NCI-H2196 treated with DMSO at 0.1 percent for 48 hours (cell line): ENCODE data around the gene ARL6IP4.
A peak's percentile ranks its signal among the peaks of the same experiment; 100 is the strongest.

ENCODE experiments used
- DNase-seq: peaks from one replicate; lab custom pipeline; 2025; ENCODE audit not compliant: unreplicated experiment; lab: John Stamatoyannopoulos, UW

Gene ARL6IP4

DNA sequence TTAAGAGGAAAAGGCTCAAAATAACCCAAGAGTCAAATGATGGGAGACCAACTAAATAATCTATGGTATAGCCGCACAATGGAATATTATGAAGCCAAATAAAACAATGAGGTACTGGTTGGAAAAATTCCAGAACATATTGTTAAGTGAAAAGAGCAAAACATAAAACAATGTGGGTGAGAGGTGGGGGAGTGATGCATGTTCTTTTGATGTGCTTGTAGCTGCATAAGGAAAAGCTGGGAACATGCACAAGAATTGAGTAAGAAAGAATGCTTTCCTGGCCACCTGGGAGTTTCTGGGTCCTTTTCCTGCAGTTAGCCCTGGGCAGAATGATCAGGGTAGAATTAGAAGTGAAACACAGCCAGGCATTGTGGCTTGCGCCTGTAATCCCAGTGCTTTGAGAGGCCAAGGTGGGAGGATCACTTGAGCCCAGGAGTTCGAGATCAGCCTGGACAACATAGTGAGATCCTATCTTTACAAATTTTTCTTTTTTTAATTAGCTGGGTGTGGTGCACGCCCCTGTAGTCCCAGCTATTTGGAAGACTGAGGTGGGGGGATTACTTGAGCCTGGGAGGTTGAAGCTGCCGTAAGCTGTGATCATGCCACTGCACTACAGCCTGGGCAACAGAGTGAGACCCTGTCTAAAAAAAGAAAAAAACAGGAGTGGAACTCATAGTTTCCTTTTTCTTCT is 22.1 kb upstream of the ARL6IP4 start:
- DNase-seq = no peak

DNA sequence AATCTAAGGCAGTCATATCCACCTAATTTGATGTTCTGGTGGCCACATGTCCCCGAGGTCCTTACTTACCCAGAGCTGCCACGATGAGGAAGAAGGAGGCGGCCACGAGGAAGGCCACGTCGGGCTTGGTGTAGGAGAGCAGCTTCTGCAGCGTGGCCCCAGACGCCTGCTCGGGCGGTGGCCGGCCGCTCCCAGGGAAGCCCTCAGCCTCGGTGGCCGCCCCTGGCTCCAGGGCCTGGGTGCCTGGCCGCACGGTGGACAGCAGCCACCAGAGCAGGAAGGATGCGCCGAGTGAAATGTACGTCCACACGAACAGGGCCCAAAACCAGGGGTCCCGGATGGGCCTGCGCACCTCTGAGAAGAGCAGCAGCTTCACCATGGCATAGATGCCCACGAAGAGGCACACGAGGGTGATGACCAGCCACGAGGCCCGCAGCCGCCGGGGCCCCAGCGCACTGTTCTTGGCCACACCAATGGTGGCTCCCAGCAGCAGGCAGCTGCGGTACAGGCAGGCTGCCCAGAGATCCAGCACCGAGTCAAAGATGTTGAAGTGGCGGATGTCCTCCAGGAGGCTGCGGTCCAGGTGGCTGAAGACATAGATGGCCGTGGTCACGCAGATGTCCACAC is 20.8 kb upstream of the ARL6IP4 start:
- no peak for DNase-seq

DNA sequence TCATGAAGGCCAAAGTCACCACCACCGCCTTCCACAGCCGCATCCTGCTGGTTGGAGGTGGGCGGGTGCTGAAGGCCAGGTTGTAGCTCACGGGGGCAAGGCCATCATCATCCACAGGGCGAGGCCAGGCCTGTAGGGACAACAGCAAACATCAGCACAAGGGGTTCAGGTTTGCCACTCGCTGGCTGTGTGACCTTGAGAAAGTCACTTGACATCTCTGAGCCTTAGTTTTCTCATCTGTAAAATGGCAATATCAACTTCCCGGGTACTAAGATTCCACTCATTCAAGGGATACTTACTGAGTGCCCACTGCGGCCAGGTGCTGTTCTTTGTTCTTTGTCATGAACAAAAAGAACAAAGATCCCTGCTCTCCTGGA is 20.3 kb upstream of the ARL6IP4 start:
- no peak for DNase-seq

DNA sequence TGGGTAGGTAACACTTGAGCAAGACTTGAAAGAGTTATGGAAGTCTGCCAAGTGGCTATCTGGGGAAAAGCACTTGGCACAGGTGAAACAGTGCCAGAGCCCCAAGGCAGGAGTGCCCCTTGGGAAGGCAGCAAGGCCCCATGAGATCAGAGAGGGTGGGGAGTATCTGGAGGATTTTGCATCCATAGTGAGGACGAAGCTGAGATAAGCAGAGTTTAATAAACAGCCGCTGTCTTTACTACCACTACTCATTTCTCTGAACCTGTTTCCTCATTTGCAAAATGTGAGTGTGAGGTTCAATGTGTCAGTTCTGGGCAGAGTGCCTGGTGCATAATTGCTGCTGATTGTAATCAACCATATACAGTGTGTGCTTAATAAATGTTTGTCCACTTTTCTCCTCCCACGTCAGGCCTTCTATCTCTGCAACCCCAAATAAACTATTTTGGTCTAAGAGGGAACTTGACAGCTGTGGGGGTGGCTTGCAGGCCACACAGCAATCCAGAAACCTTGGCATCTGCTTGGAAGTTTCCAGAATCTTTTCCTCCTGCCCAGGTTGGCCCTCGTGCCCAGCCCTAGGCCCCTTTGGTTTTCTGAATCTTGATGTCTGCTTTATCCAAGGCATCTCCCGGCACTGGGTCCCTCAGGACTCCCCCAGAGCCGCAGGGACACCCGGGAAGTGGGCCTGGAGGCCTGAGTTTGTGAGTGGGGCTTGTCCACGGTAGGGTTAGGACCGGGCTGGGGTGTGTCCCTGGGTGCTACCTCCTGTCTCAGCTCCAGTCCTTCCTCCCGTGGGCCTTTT is 18.8 kb upstream of the ARL6IP4 start:
- no peak for DNase-seq

DNA sequence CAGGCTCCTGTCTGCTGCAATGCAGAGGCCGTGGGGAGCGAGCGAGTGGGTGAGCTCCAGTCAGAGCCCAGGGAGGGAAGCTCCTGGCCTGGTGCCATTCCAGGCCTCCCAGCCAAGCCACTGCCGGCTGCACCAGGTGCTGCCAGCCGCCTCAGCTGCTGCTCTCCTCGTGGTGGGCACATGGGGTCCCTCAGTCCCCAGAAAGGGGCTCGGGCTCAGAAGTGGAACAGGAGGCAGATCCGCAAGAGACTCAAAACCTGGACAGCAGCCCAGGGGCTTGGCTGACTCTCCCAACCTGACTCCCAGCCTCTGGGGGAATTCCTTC is 16.6 kb upstream of the ARL6IP4 start:
- DNase-seq = no peak

DNA sequence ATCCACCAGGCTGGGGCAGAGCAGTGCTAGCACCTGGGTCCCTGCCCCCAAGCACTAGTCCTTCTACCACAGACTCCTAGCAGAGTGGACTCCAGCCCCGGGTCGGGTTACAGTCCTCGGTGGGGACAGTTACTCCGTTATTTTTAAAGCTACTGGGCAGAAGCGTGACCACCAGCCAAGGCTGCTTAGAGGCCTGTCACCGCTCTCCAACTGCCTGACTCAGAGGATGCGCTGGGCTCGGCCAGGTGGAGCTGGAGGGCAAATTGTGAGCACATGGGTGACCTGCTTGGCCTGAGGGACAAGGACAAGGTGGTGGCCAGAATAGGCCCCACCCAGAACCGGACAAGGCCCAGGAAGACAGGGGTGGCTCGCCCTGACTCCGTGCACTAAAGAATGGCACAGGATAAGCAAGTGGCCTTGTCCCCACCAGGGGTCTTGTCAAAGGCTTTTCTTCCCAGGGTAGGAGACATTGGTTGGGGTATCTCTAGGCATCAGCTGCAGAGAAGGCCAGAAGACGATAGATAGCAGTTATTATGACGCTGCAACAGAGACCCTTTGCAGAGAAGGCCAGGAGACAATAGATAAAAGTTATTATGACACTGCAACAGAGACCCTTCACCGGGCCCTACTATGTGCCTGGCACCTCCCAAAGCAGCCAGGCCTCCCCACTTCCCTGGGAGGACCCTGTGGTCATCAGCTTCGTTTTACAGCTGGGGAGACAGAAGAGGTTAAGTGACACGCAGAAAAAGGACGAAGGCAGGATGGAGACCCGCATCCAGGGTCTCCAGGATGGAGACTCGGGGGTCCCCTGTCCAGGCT is 15.8 kb upstream of the ARL6IP4 start:
- no peak for DNase-seq

DNA sequence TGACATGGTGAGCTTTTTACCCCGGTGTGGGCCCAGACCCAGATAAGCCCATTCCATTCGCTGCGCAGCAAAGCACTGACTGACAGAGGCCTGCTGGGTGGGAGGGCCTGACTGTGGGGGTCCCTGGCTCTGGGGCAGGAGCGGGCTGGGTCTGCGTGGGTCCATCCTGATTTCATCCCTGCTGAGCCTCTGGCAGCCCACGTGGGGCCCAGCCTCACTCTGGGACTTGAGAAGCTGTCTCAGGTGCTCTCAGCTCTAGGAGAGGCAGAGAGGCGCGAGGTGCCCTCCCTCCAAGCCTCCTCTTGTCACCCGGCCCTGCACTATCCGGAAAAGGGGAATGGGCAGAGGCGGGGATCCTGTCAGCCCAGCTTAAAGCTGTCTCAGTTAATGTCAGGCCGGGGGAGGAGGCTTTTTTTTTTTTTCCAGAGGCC is 15.1 kb upstream of the ARL6IP4 start:
- no peak for DNase-seq

DNA sequence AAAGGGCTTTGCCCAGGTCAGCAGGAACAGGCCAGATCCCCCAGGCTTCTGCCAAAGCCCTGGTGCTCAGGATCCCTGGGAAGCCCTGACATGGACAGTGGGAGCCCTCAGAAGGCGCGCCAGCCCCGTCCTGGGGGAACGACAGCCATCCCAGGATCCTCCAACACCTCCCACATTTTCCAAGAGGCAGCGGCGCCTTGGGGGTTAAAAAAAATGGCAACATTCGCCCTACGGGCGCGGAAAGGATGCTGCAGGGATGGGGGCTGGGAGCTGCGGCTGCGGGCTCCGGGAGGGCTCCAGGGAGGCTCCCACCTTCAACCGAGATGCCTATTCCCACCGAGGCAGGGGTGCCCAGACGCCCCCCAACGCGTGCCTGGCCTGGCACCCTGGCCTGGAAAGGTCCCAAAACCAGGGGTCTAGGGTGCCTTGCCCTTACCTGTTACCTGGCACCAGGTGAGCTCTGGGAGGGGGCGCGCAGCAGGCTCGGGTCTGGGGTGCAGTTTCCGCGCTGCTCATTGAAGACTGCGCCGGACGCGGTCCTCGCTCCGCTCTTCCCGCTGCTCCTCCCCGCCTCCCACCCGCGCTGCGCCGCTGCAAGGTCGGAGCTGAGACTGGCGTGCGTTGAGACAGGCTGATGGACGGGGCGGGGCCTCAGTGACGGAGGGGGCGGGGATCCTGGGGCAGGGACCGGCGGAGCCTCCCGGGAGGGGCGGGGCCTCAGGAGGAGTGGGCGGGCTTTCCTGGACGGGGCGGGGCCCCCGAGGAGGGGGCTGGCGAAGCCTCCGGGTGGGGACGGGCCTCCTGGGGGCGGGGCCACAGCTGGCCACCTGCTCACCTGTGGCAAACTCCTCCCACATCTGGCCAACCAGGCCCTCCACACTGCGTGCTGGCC is 14.4 kb upstream of the ARL6IP4 start, which contains the start of gene ABCB9:
ABCB9 (minus strand) TSS at position 613 of the 892 bp plus-strand sequence. CDS start 6,228 bp downstream, outside the sequence.
- peak; percentile 91 for DNase-seq

DNA sequence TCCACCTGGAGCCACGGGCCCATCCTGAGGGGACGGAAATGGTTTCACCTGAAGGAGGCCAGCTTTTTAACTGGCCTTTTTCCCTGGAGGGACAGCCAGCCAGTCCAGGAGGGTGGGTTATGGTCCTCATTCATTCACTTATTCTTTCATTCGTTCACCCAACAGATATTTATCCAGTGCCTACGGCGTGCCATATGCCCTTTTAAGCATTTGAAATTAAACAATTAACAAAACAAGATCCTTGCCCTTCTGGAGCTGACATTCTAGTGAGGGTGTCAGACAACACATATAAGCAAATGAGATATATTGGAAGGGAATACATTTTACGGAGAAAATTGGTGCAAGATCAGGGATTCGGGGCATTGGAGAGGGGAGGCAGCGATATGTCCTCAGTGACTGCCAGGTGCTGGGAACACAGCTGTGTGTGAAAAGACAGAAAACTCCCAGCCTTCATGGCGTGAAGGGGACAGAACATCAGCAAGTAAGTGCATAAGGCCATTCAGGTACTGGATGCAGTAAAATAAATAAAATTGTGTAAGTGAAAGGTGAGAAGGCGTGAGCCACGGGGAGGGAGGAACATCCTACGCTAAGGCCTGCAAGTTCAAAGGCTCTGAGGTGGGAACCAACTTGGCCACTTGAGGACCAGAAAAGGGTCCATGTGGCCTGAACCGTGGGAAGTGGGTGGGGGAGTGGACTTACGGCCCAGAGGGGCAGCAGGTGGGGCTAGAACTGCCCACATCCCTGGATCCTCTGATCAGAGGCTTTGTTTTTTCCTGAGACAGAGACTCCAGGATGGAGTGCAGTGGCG is 13.5 kb upstream of the ARL6IP4 start:
- no peak for DNase-seq

DNA sequence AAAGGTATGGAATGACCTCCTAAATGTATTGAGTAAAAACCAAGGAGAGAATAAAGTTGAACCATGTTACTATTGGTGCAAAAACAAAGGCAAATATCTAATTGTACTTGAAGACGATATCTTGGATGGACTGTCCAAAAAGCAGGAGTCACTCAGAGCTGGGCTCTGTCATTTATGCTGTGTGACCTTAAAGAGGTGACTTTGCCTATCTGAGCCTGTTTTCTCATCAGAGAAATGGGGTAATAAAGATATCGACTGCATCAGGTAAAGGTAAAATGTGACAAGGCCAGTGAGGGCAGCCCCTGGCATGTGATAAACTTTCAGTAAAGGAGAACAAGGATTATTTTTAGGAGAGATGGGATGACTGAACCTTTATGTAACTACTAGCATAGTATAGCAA is 12.4 kb upstream of the ARL6IP4 start:
- DNase-seq = no peak

DNA sequence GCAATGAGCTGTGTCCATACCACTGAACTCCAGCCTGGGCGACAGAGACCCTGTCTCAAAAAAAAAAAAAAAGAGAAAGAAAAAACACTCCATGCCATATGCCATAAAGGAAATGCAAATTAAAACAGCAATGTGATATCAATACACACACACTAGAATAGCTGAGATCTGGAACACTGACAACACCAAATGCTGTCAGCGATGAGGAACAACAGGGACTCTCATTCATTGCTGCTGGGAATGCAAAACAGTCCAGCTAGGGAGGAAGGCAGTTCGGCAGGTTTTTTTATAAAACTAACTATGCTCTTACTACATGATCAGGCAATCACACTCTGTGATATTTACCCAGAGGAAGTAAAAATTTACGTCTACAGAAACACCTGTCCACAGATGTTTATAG is 10.8 kb upstream of the ARL6IP4 start:
- DNase-seq = no peak

DNA sequence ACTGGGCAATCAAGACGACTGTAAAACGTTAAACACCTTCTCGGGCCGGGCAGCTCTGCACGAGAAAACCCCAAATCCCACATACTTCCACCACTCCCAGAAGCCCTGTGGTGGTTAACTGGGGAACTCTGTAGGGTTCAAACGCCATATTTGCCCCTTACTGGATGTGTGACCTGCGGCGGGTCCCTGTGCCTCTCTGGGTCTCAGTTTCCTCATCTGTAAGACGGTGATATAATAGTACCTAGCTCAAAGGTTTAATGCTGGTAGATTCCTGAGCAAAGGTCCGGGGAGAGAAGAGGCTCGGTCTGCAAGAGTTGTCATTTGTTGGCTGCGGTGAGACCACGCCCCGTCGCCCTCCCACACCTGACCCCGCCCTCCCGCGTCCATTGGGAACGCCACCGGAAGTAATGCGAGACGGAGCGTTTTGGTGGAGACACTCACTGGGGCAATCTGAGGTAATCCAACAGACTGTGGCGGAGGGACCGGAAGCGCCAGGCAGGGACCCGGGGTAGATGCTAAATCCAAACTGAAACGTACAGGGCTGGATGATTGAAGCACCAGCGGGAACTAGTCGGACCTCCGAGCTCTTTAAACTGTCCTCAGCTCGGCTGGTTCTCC is 6.1 kb upstream of the ARL6IP4 start:
- peak; percentile 96 for DNase-seq

DNA sequence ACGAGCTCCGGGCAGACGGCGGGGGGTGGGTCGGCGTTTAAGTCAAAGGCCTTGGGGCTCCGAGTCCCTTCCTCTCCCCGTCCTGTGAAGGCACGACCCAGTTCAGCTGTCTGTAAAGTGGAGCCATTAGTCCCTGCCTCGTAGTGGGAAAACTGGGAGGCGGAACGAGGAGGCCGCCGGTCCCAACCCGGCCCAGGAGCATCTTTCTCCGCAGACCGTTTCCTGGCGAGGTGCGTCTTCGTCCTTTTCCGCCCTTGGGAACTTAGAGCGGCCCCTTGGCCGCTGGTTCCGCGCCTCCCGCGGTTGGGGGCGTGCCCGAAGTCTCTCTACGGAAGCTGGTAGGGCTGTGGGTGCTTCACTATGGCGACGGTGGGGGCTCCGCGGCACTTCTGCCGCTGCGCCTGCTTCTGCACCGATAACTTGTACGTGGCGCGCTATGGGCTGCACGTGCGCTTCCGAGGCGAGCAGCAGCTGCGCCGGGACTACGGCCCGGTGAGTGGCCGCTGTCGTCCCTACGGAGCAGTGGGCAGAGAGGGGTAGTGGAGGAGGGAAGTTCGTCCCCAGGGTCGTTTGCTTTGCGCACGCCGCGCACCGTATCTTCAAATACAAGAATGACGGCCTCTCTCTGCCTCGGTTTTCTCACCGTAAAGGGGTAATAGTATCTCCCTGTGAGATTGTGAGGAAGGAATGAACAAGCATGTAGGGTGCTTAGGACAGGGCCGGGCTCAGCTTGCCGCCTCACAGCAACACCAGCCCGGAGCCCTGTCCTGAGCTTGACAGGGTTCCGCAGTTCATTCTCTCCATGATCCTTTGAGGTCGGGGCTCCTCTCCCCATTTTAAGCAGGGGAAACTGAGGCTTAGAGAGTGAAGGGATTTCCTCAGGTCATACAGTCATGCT is 5.3 kb upstream of the ARL6IP4 start, which contains the start of gene OGFOD2:
OGFOD2 (plus strand) TSS at position 353 of the 898 bp plus-strand sequence; CDS start at position 361, 8 bp downstream.
- peak; percentile 86 for DNase-seq

DNA sequence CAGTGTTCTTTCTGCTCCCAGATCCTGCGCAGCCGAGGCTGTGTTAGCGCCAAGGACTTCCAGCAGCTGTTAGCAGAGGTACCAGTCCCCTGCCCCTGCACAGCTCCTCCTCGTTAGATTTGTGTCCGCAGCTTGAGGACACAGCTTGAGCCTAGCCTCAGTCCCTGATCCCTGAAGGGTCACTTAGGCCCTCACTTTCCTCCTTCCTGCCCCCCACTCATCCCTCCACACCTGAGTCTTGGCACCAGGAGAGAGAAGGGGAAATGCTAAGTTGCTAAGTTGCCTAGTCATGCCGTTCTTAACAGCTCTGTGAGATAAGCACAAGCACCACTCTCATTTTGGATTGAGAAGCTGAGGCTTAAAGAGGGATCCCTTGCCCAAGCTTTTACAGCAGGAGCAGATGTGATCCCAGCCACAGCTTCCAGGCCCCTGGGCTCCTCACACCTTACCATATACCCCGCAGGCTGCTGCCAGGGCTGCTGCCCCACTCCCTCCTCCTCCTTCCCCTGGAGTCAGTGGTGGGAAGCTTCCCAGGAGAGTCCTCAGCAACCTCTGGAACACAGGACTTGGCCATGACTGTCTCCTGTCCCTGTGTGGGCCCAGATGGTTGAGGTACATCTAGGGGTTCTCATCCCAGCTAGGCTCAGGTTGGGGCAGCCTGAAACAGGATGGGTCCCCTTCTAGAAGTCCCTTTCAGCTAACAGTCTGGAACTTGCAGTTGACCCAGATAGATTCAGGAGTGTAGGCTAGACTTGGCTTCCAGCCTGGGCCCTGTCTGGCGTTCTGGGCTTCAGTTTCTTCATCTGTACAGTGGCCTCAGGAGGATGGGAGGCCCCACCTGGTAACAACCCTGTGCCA is 4.5 kb upstream of the ARL6IP4 start:
- no peak for DNase-seq

DNA sequence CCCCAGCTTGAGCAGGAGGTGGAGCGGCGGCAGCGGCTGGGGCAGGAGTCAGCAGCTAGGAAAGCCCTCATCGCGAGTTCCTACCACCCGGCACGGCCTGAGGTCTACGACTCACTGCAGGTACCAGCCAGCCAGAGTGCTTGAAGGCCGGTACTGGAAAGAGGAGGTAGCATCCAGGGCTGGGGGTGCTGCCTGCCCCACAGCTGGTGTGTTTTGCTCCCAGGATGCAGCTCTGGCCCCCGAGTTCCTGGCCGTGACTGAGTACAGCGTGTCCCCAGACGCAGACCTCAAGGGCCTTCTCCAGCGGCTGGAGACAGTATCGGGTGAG is 3.9 kb upstream of the ARL6IP4 start:
- no peak for DNase-seq

DNA sequence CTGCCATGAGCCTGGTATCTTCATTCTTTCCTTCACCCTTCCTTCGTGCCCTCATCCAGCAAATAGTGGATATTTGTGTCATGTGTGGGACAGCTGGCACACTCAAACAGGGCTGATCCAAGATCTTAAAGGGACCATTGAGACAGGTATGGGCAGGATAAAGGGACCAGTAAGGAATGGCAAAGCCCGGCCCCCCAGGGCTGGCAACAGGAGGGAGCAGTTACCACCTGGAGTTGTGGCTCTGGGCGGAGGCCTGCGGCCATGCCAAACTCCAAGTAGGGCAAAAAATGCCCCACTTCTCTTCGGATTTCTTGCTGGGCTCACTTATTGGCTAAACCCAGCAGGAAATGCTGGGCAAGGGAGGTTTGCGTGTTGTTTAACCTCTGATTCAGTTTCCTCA is 3.3 kb upstream of the ARL6IP4 start:
- DNase-seq = no peak
